Measurements from ENCODE around the gene ZNF280D. TPM values are rescaled to one million over a fixed set of nuclear protein-coding genes. Genes with fewer than 3 reads are reported as not detected.

ZNF280D gene
- total RNA-seq, 1 experiment from 2014 or later, result 28.7 TPM

GRCh38 chr15:56640127-56640526 is 93.2 kb downstream of the ZNF280D start:
- no peak for TF ChIP-seq CTCF (IDR thresholded peaks at IDR 0.05; ENCODE audit: insufficient read depth in 1 of 2, low read depth in 1 of 2, low read length in 1 of 2, severe bottlenecking in 1 of 2, unreplicated experiment in 1 of 2)
- Histone ChIP-seq H3K36me3 (ENCODE audit: control insufficient read depth, insufficient read depth, low read length) (no peaks in the 10 kb centered on the region), H3K4me3 (ENCODE audit: low read depth, low read length) (no peak overlapping the region), H3K27me3 (replicated peaks; ENCODE audit: control insufficient read depth, insufficient read depth, low read length) (no peaks in the 10 kb centered on the region), H3K9me3 (no peaks in the 10 kb centered on the region), H3K4me1 (no peaks in the 10 kb centered on the region)
- no peak for DNase-seq
- H3K27me3 Mint-ChIP-seq (ENCODE audit: insufficient read depth, unreplicated experiment), result no peaks in the 10 kb centered on the region
- CTCF ChIA-PET, result no interaction called here
- no TSS peak for BruUV-seq (replicated peaks)
- POLR2A ChIA-PET, result no interaction called here
- H3K4me1 Mint-ChIP-seq (ENCODE audit: low read depth, unreplicated experiment), result no peaks in the 10 kb centered on the region
- no peak overlapping the region for H3K4me3 Mint-ChIP-seq (ENCODE audit: unreplicated experiment)
- H3K36me3 Mint-ChIP-seq (ENCODE audit: insufficient read depth, unreplicated experiment), result no peaks in the 10 kb centered on the region
- no peaks in the 10 kb centered on the region for H3K9me3 Mint-ChIP-seq (ENCODE audit: unreplicated experiment)
- intact Hi-C loops (cut with micrococcal nuclease; ENCODE audit: unreplicated experiment), result no loop called here
- H3K27ac Mint-ChIP-seq (ENCODE audit: unreplicated experiment), result no peak overlapping the region

DNA sequence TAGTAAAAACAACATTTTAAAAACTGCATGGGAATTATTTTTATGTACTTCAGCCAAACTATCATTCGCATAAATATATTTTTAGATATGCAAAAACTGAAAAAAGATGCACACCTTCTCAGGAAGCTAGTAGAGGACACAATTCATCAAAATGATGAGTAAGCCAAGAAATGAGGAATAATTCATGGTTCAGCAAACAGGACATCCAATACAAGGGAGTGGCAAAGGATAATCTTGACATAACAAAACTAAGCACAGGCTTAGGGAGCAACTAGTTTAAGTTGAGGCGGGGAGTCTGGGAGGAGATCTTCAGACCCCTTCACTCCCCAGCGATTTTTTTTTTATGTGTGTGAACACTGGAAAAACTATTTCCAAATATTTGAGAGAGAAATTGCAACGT is 93.7 kb downstream of the ZNF280D start:
- POLR2A ChIA-PET, result no interaction called here
- no peaks in the 10 kb centered on the region for H3K4me1 Mint-ChIP-seq (ENCODE audit: low read depth, unreplicated experiment)
- Histone ChIP-seq H3K4me3 (ENCODE audit: low read depth, low read length) (no peak overlapping the region), H3K9me3 (no peaks in the 10 kb centered on the region), H3K4me1 (no peaks in the 10 kb centered on the region), H3K27me3 (replicated peaks; ENCODE audit: control insufficient read depth, insufficient read depth, low read length) (no peaks in the 10 kb centered on the region), H3K36me3 (ENCODE audit: control insufficient read depth, insufficient read depth, low read length) (no peaks in the 10 kb centered on the region)
- no peak for DNase-seq
- CTCF ChIA-PET, result no interaction called here
- H3K27me3 Mint-ChIP-seq (ENCODE audit: insufficient read depth, unreplicated experiment), result no peaks in the 10 kb centered on the region
- no TSS peak for BruUV-seq (replicated peaks)
- no peak for TF ChIP-seq CTCF (IDR thresholded peaks at IDR 0.05; ENCODE audit: insufficient read depth in 1 of 2, low read depth in 1 of 2, low read length in 1 of 2, severe bottlenecking in 1 of 2, unreplicated experiment in 1 of 2)
- no peak overlapping the region for H3K4me3 Mint-ChIP-seq (ENCODE audit: unreplicated experiment)
- no peaks in the 10 kb centered on the region for H3K9me3 Mint-ChIP-seq (ENCODE audit: unreplicated experiment)
- no peaks in the 10 kb centered on the region for H3K36me3 Mint-ChIP-seq (ENCODE audit: insufficient read depth, unreplicated experiment)
- H3K27ac Mint-ChIP-seq (ENCODE audit: unreplicated experiment), result no peak overlapping the region
- intact Hi-C loops (cut with micrococcal nuclease; ENCODE audit: unreplicated experiment), result no loop called here

DNA sequence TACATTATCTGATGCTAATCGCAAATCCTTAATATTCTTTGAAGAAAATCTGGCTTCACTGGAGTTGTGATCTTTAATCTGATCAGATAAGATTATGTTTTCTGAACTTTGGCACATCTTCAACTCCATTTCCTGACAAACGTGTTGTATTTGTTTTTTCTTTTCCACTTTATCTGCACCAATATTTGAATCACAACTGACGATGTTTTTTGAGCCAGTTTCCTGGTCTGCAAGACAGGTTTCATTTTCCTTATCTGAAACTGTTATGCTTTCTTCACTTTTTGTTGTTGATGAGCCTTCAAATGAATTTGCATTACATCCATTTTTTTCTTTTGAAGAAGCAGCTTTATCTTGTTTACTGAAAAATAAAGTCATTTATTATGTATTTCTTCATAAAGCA is 101.5 kb downstream of the ZNF280D start:
- no peaks in the 10 kb centered on the region for H3K36me3 ChIP-seq (ENCODE audit: control insufficient read depth, insufficient read depth, low read length)
- no peak for DNase-seq
- Mint-ChIP-seq H3K4me3 (ENCODE audit: unreplicated experiment) (no peak overlapping the region), H3K9me3 (ENCODE audit: unreplicated experiment) (no peaks in the 10 kb centered on the region), H3K27me3 (ENCODE audit: insufficient read depth, unreplicated experiment) (no peaks in the 10 kb centered on the region), H3K4me1 (ENCODE audit: low read depth, unreplicated experiment) (peaks cover 9% of the 10 kb centered on the region), H3K27ac (ENCODE audit: unreplicated experiment) (no peak overlapping the region), H3K36me3 (ENCODE audit: insufficient read depth, unreplicated experiment) (no peaks in the 10 kb centered on the region)
- BruUV-seq (replicated peaks), result no TSS peak
- H3K9me3 ChIP-seq, result no peaks in the 10 kb centered on the region
- no peak for TF ChIP-seq CTCF (IDR thresholded peaks at IDR 0.05; ENCODE audit: insufficient read depth in 1 of 2, low read depth in 1 of 2, low read length in 1 of 2, severe bottlenecking in 1 of 2, unreplicated experiment in 1 of 2)
- ChIA-PET POLR2A (no interaction called here), CTCF (no interaction called here)
- intact Hi-C loops (cut with micrococcal nuclease; ENCODE audit: unreplicated experiment), result no loop called here
- H3K4me3 ChIP-seq (ENCODE audit: low read depth, low read length), result no peak overlapping the region
- no peaks in the 10 kb centered on the region for H3K27me3 ChIP-seq (replicated peaks; ENCODE audit: control insufficient read depth, insufficient read depth, low read length)
- H3K4me1 ChIP-seq, result 0 out of 2 replicates have a peak, but pooled peaks cover 8% of the 10 kb centered on the region

Measured in Caco-2 (cell line).